PC-3 (cell line): Measurements from ENCODE around the gene PRRC2B.
"Not testable (repeated sequence)": the region's sequence is repeated elsewhere in the genome, so short reads cannot be mapped to it uniquely, and the experiment has no call there.

Experiments
- CTCF ChIP-seq: fragments of 300-600 bp; sonication (generic); conservative IDR thresholded peaks from 2 replicates; pipeline ENCODE4 v1.5.1; 2017; ENCODE audit warnings: antibody characterized with exemption, low read depth, mild to moderate bottlenecking, low read length
- EZH2phosphoT487 ChIP-seq: fragments of 300-600 bp; sonication (generic); IDR thresholded peaks from 2 replicates; pipeline ENCODE4 v1.6.1; 2018; ENCODE audit warnings: mild to moderate bottlenecking, antibody characterized with exemption, low read length, borderline replicate concordance

- TF ChIP-seq CTCF, EZH2phosphoT487: not testable (repeated sequence)
These were observed 19.2 kb upstream of the PRRC2B start for GRCh38 chr9:131374638-131375037.
